GM12878 (cell line): ENCODE measurements around the gene OR12D1. TPM values are rescaled to one million over a fixed set of nuclear protein-coding genes. Genes with fewer than 3 reads are reported as not detected.

Source experiments
- ATAC-seq: fragments of 200-7000 bp; cut with Tn5 transposase; 3 replicates; pipeline ENCODE4 v1.9.1; 2020; ENCODE audit warnings: mild to moderate bottlenecking, moderate library complexity
- BruUV-seq: library from RNA; stranded (reverse); fragments of 400-500 nt; replicated peaks from 2 replicates; lab custom pipeline; 2021; lab: Mats Ljungman, UMichigan
- CTCF ChIA-PET: fragments of 300-600 bp; sonication (Branson Sonifier 250); formaldehyde crosslinking; extraction: SDS; loops from one replicate; lab custom pipeline; 2021; ENCODE audit warnings: inconsistent platforms; lab: Yijun Ruan, JAX
- POLR2A ChIA-PET: fragments of 350-600 bp; formaldehyde crosslinking; extraction: SDS; loops from one replicate; lab custom pipeline; 2021; ENCODE audit warnings: inconsistent platforms; lab: Charles Lee
- RAD21 ChIA-PET: fragments of 300-600 bp; sonication (Branson Sonifier 250); formaldehyde crosslinking; loops from one replicate; lab custom pipeline; 2023; ENCODE audit warnings: antibody characterized with exemption; ENCODE audit not compliant: unreplicated experiment; lab: Charles Lee
- SMC1A ChIA-PET: fragments of 300-600 bp; sonication (Branson Sonifier 250); formaldehyde crosslinking; loops from one replicate; lab custom pipeline; 2023; ENCODE audit not compliant: unreplicated experiment, uncharacterized antibody; lab: Charles Lee
- DNase-seq: peaks from one replicate; pipeline ENCODE4 v3.0.0-alpha.2; 2011; ENCODE audit warnings: low read depth, low spot score
- FAIRE-seq: peaks from 3 replicates; lab custom pipeline; 2011; peaks lifted over from hg19 to GRCh38; lab: Jason Lieb, UNC
- H2AFZ ChIP-seq: 2 replicates; pipeline ENCODE4 v1.6.0; 2011; ENCODE audit warnings: low read depth, low read length, control low read depth; ENCODE audit not compliant: control insufficient read depth
- H3K27ac ChIP-seq: 2 replicates; pipeline ENCODE4 v1.5.1; 2011; ENCODE audit warnings: control low read depth; ENCODE audit not compliant: control insufficient read depth, insufficient read depth
- H3K27me3 ChIP-seq, 2 experiments: replicated peaks in 1 of 2; 2 replicates each; pipeline versions ENCODE4 v1.6.0 to v1.6.1; 2011; ENCODE audit warnings: low read length in 1 of 2; ENCODE audit not compliant: control insufficient read depth in 2 of 2, insufficient read depth in 2 of 2
- H3K36me3 ChIP-seq, 2 experiments: 2 replicates each; pipeline ENCODE4 v1.5.1; 2011; ENCODE audit warnings: low read length in 1 of 2; ENCODE audit not compliant: control insufficient read depth in 2 of 2, insufficient read depth in 2 of 2
- H3K4me1 ChIP-seq: 2 replicates; pipeline ENCODE4 v1.6.1; 2011; ENCODE audit warnings: mild to moderate bottlenecking, low read length, moderate library complexity, mixed read lengths; ENCODE audit not compliant: control insufficient read depth, insufficient read depth
- H3K4me2 ChIP-seq: 2 replicates; pipeline ENCODE4 v1.6.0; 2011; ENCODE audit warnings: control low read depth; ENCODE audit not compliant: control insufficient read depth, insufficient read depth
- H3K4me3 ChIP-seq: fragments of 200-600 bp; sonication (generic); 2 replicates; pipeline ENCODE4 v1.5.1; 2016
- H3K79me2 ChIP-seq: 2 replicates; pipeline ENCODE4 v1.6.0; 2011; ENCODE audit warnings: low read length; ENCODE audit not compliant: control insufficient read depth, insufficient read depth
- H3K9ac ChIP-seq: 2 replicates; pipeline ENCODE4 v1.8.0; 2011; ENCODE audit warnings: low read length, control low read depth, mixed read lengths; ENCODE audit not compliant: control insufficient read depth, insufficient read depth
- H3K9me3 ChIP-seq: replicated peaks from 3 replicates; pipeline ENCODE4 v1.5.1; 2011; ENCODE audit warnings: mild to moderate bottlenecking, low read length; ENCODE audit not compliant: control insufficient read depth, insufficient read depth
- H4K20me1 ChIP-seq: 2 replicates; pipeline ENCODE4 v1.6.0; 2011; ENCODE audit not compliant: control insufficient read depth, insufficient read depth
- BACH1 ChIP-seq: fragments of 450-650 bp; IDR thresholded peaks from 2 replicates; pipeline ENCODE4 v1.6.1; 2017; ENCODE audit warnings: mild to moderate bottlenecking, borderline replicate concordance
- CUX1 ChIP-seq: IDR thresholded peaks from 2 replicates; pipeline ENCODE4 v1.6.1; 2012; ENCODE audit warnings: improper control_type of control experiment, low read depth, low read length; ENCODE audit not compliant: insufficient replicate concordance
- LARP7 ChIP-seq: fragments of 450-650 bp; IDR thresholded peaks from 2 replicates; pipeline ENCODE4 v1.6.1; 2017; ENCODE audit warnings: mild to moderate bottlenecking
- MTA2 ChIP-seq: fragments of 450-650 bp; IDR thresholded peaks from 2 replicates; pipeline ENCODE4 v1.6.1; 2016; ENCODE audit warnings: low read depth, mild to moderate bottlenecking, moderate library complexity
- PML ChIP-seq: IDR thresholded peaks from 2 replicates; pipeline ENCODE4 v1.6.1; 2012; ENCODE audit warnings: low read length, inconsistent platforms
- TBL1XR1 ChIP-seq: IDR thresholded peaks from 2 replicates; pipeline ENCODE4 v1.6.1; 2012; ENCODE audit warnings: low read depth, low read length, improper control_type of control experiment
- USF2 ChIP-seq: IDR thresholded peaks from 2 replicates; pipeline ENCODE4 v1.6.1; 2011; ENCODE audit warnings: low read depth, low read length, improper control_type of control experiment, borderline replicate concordance
- ZBTB4 ChIP-seq: fragments of 450-650 bp; formaldehyde crosslinking; IDR thresholded peaks from 2 replicates; pipeline ENCODE4 v1.4.0; 2022; ENCODE audit warnings: mild to moderate bottlenecking, moderate library complexity
- ZNF622 ChIP-seq: fragments of 450-650 bp; IDR thresholded peaks from 2 replicates; pipeline ENCODE4 v1.6.1; 2017; ENCODE audit warnings: mild to moderate bottlenecking, inconsistent platforms
- WGBS: methylation state at CpG from one replicate; pipeline ENCODE4 v1.1.6; 2016; ENCODE audit warnings: low lambda C conversion rate; ENCODE audit not compliant: insufficient replicate concordance, insufficient coverage; ENCODE audit errors: missing lambda C conversion rate; 5-methylcytosine and 5-hydroxymethylcytosine counted together
- in situ Hi-C: fragments of 300-500 bp; cut with MboI; formaldehyde crosslinking; loops from 9 replicates; pipeline ENCODE4 v1.14.3; 2018; ENCODE audit warnings: mixed read lengths
- intact Hi-C: fragments of 100-400 bp; cut with micrococcal nuclease; formaldehyde crosslinking; loops from one replicate; pipeline ENCODE4 v1.14.2; 2022; ENCODE audit not compliant: unreplicated experiment
- polyA plus RNA-seq, 11 experiments: library from polyadenylated mRNA; depleted of rRNA in 4 of 11; unstranded in 6 of 11; stranded (reverse) in 5 of 11; fragments of >200 nt; fragmentation: Nextera tagmentation in 4 of 11; fragmentation: Illumina TruSeq in 1 of 11; extraction: Ambion mirVana in 4 of 11; extraction: Trizol in 1 of 11; gene quantifications; 1 replicate in 1 of 11; 2 replicates in 10 of 11; pipeline versions ENCODE4 v1.2.1 to v1.2.3, GENCODE V29; 2011 to 2016; ENCODE audit warnings: inconsistent platforms in 2 of 11, missing spikeins in 2 of 11, low read depth in 1 of 11
- total RNA-seq, 4 experiments: library from RNA; depleted of rRNA in 3 of 4; stranded (reverse); fragments of >200 nt in 3 of 4; fragmentation: Illumina TruSeq in 1 of 4; extraction: Trizol in 1 of 4; gene quantifications; 2 replicates each; pipeline versions ENCODE4 v1.2.1 to v1.2.3, GENCODE V29; 2013 to 2021
- TF ChIP-seq, protein P1 (sequence below): fragments of 450-650 bp; IDR thresholded peaks from 2 replicates; pipeline ENCODE4 v1.6.1; 2014; ENCODE audit warnings: mild to moderate bottlenecking

Gene OR12D1
- total and polyA plus RNA-seq, 10 of the 15 experiments (the other 5 are each of a cell fraction or from before 2014, with no cell fraction given): not detected

GRCh38 chr6:29375191-29375590, 39.5 kb upstream of the OR12D1 start, which contains the start of gene OR12D3:
OR12D3 (minus strand) TSS chr6:29375291; CDS start chr6:29375287, 4 bp downstream.
- SMC1A ChIA-PET: interaction anchor here (3.4 kb wide), 1 partner anchor 213 kb away, joined by 20 read pairs; no protein-coding TSS in a partner anchor
- 16% methylated on average over 1 of the region's 1 CpG for WGBS
- no peaks in the 10 kb centered on the region for H4K20me1 ChIP-seq
- POLR2A ChIA-PET: no interaction called here
- intact Hi-C loops (no loop called here), in situ Hi-C loops (no loop called here)
- no peak for ATAC-seq
- H3K4me1 ChIP-seq: no peaks in the 10 kb centered on the region
- H3K36me3 ChIP-seq: no peaks in the 10 kb centered on the region
- H3K27ac ChIP-seq: no peak within 1 kb of the TSS
- CTCF ChIA-PET: interaction anchor here (2.7 to 3.2 kb wide), 2 partner anchors 213 to 278 kb away, joined by 14 to 30 read pairs; no protein-coding TSS in a partner anchor
- no TSS peak for BruUV-seq
- H3K27me3 ChIP-seq: no peaks in the 10 kb centered on the region
- no peak within 1 kb of the TSS for H2AFZ ChIP-seq
- TF ChIP-seq MTA2 (no peak), ZBTB4 (no peak), ZNF622 (no peak), PML (no peak), TBL1XR1 (no peak), CUX1 (no peak), BACH1 (no peak), USF2 (no peak), LARP7 (no peak)
- TF ChIP-seq, protein P1, sequence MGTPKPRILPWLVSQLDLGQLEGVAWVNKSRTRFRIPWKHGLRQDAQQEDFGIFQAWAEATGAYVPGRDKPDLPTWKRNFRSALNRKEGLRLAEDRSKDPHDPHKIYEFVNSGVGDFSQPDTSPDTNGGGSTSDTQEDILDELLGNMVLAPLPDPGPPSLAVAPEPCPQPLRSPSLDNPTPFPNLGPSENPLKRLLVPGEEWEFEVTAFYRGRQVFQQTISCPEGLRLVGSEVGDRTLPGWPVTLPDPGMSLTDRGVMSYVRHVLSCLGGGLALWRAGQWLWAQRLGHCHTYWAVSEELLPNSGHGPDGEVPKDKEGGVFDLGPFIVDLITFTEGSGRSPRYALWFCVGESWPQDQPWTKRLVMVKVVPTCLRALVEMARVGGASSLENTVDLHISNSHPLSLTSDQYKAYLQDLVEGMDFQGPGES: no peak
- no peak for DNase-seq
- no peak for FAIRE-seq
- RAD21 ChIA-PET: interaction anchor here (2.6 kb wide), 1 partner anchor 214 kb away, joined by 19 read pairs; no protein-coding TSS in a partner anchor
- H3K9me3 ChIP-seq: no peaks in the 10 kb centered on the region
- no peaks in the 10 kb centered on the region for H3K79me2 ChIP-seq
- H3K4me3 ChIP-seq: no peak within 1 kb of the TSS
- no peak within 1 kb of the TSS for H3K4me2 ChIP-seq
- no peak within 1 kb of the TSS for H3K9ac ChIP-seq
